Measurements from ENCODE around the gene EXOSC7.
"Not testable (repeated sequence)": the region's sequence is repeated elsewhere in the genome, so short reads cannot be mapped to it uniquely, and the experiment has no call there.

Gene EXOSC7

GRCh38 chr3:44962621-44963393 lies 13.2 kb upstream of the EXOSC7 start:
- peak in 1 of 2 donors; percentile 17 for DNase-seq

- no peak for DNase-seq
These were observed 12.3 kb upstream of the EXOSC7 start for GRCh38 chr3:44963571-44964325.

- no peak for DNase-seq
These were observed 10.9 kb upstream of the EXOSC7 start for GRCh38 chr3:44965165-44965564.

DNA sequence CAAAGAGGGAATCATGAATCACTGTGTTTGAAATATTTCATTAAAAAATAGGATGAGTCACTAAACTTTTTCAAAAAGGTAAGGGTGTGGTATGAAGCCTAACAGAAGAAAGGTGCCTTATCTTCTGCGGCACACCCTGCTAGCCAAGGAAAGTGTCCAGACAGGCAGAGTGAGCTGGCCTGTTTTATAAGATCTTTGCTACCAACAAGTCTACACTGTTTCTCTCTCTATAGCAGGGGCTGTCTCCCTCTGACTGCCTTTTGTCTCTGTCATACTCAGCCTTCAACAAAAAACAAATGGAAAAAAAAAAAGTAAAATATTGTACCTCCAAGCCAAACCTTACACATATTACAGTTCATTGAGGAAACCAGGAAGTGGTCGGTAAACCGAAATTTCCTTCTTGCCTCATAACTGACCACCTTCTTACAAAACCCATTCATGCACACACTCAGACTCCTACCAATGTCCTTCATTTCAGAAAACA lies 9.2 kb upstream of the EXOSC7 start:
- peak; percentile 71 to 75 for DNase-seq

GRCh38 chr3:44968447-44968858 lies 7.6 kb upstream of the EXOSC7 start:
- DNase-seq, result no peak

DNA sequence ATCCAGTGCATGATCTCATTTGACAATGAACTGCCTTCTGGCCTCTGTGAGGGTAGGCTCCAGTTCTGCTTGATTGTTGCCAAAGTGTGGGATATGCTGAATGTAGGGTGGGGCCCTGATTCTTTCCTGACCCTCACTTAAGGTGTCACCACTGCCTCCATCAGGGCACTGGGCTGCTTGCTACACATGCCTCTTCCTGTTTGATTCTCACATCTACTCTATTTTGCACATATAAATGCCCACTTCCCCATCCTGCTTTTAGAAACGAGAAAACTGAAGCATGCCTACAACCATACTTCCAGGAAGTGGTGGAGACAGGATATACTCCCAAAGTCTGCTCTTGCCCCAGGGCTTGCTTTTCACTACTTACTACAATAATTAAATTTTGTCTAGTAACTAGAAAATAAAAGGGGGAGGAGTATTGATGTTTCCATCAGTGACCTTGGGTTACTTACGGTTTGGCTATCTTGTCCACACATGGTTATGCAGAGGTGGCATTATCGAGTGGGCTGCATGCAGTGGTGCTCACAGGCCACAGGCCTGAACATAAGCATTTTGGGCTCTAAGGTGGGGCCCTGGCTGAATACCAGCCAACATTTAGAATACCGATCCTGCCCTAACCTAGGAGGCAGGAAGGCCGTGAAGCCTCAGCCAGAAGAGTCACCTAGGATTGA lies 6.8 kb upstream of the EXOSC7 start:
- peak in 1 of 2 donors; percentile 8 for DNase-seq

GRCh38 chr3:44969828-44970179 lies 6.2 kb upstream of the EXOSC7 start:
- no peak for DNase-seq

DNA sequence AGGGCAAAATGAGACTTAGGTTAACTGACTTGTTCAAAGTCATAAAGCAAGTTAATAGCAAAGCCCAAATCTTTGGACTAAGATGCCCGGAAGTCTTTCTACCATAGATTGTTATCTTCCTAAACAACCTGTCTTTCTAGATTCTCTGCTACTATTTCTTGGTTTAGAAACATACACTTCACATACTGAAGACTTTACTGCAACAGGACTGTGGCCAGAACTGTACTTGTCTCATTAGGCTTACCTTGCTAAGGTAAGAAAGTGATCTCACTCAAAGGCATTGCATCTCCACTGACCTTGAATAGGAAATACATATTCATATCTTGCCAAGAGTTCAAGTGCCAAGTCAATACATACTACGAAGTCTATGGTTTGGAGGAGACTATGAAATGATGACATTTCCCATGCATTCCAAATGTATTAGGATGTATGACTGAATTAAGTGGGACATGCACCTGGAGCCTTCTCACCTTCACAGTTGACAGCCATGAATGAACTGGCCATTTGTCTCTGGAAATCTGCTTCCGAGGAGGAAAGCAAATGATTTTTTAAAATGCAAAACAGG lies 5.0 kb upstream of the EXOSC7 start:
- DNase-seq, result no peak

- no peak for DNase-seq
These were observed 1.6 kb upstream of the EXOSC7 start for GRCh38 chr3:44974416-44974815.

GRCh38 chr3:44981220-44981619 lies 5.2 kb downstream of the EXOSC7 start:
- DNase-seq, result no peak

GRCh38 chr3:44981751-44982150 lies 5.7 kb downstream of the EXOSC7 start:
- DNase-seq, result peak in 1 of 2 donors; percentile 41

- no peak for DNase-seq
These were observed 6.8 kb downstream of the EXOSC7 start for GRCh38 chr3:44982817-44983216.

GRCh38 chr3:44983484-44983941 lies 7.5 kb downstream of the EXOSC7 start:
- no peak for DNase-seq

GRCh38 chr3:44984335-44984734 lies 8.3 kb downstream of the EXOSC7 start:
- DNase-seq, result peak in 1 of 2 donors; percentile 29

- DNase-seq, result not testable (repeated sequence)
These were observed 10.3 kb downstream of the EXOSC7 start for GRCh38 chr3:44986330-44986729.

DNA sequence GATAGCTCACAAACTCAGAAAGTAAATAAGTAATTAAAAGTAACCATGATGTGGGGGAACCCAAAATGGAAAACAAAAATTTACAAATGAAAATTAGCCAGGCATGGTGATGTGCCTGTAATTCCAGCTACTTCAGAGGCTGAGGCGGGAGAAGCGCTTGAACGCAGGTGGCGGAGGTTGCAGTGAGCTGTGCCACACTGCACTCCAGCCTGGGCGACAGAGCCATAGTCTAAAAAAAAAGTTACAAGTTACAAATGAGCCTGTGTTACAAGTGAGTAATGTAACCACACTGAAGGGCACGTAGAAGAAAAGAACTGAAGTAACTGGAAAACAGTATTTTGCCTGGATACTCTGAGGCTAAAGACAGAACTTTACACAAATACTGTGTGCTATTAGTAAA lies 11.3 kb downstream of the EXOSC7 start:
- no peak for DNase-seq

- DNase-seq, result peak in 1 of 2 donors; percentile 63
These were observed 12.0 kb downstream of the EXOSC7 start for GRCh38 chr3:44988073-44988472.

- no peak for DNase-seq
These were observed 13.1 kb downstream of the EXOSC7 start for GRCh38 chr3:44989141-44989540.

DNA sequence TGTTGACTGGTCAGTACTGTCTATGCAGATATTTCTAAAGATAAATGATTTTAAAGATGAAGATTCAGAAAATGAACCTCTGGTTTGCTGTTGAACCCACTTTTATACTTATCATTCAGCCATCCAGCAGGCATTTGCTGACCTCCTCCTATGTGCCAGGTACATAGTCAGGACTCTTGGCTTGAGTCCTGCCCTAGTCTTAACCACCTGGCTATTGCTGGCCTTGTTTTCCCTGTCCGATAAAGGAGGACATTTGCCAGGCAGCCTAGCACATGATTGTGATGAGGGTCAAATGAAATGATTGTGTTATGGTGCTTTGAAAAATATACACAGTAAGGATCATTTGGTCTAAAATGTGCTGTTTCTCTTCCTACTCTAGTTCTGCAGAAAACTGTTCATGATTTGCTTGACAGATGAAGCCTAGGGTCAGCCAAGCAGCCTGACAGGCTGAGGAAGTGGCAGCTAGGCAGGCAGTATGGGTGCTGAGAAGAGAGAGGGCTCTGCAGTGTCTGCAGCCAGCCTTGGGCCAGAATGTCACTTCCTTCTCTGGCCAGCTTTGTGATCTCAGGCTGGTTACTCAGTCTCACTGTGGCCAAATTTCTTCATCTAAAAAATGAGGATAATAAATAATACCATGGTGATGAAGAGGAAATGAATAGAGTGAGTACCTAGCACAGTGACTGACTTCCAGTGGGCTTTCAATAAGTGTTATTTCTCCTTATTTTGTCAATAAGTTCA lies 13.8 kb downstream of the EXOSC7 start:
- DNase-seq, result peak; percentile 28 to 54

DNA sequence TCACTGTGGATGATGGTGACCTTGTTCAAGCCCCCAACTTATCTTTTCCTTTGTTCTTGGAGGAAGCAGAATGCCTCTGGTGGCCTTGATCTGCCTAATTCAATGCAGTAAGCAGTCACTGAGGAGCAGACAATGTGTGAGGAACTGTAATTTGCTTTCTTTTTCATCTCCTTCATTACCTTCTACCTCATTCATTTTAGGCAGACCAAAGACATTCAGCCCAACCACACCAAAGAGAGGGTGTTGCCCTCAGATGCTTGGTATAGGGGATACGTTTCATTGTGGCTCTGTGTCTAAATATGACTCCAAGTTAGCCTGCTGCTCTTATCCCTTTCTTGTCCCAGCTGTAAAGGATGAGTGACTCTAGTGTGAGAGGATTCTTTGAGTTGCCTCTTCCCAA lies 15.3 kb downstream of the EXOSC7 start:
- DNase-seq, result no peak

DNA sequence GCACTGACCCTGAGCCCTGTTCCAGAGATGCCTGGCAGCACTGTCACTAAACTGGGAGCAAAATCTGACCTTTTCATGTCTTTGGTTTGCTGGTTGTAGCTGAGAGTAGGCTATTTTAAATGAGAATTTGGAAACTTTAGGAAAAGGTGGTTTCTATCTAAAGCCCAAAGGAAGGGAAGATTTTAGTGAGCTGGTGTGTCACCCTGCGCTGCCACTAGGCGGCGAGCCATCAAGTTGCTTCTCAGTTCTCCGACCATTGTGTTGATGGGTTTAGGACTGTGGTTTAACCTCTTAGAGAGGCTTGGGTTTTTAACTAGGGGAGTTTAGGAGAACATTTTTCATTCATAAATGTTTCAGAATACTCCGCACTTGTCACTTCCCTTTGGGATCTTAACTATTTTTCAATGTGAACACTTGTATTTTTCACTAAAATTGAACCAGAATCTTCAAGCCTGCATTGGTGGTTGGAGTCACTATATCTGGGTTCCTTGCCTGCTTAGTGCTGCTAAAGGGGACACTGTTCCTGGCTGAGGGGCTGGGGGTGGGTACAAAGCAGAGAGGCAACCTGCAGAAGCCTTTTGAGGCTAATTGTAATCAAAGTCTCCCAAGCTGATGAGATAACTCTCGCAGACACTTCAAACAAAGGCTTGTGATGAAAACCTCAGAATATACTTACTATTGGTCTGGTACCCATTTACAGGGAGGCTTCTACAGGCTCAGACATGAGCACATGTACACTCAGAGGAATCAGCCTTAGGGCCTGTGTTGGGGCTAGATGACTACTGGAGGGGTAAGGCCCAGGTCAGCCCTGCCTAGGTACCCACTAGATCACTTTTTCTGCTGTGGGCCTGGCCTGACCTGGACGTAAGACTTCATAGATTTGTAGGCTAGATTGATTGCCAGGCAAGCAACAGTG lies 16.8 kb downstream of the EXOSC7 start:
- DNase-seq, result peak; percentile 8 to 67

Data from inflammatory macrophage treated with lipopolysaccharide for 1 hour (primary cell).